ENCODE measurements around the gene HLA-A.
A peak's percentile ranks its signal among the peaks of the same experiment; 100 is the strongest.
"Not testable (repeated sequence)": the region's sequence is repeated elsewhere in the genome, so short reads cannot be mapped to it uniquely, and the experiment has no call there.

The HLA-A gene

DNA sequence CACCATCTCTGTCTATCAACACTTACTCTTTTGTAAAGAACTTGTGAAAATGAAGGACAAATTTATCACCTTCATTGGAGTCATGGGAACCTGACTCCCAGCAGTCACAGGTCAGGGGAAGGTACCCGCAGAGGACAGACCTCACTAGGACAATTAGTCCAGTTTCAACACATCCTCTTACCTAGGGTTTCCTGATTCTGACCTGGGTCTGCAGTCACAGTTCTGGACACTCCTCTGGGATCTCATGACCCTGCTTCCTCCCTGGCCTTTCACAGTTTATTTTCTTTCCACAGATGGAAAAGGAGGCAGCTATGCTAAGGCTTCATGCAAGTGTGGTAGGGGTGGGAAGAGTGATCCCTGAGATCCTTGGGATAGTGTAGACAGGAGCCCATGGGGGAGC, 15.7 kb downstream of the HLA-A start:
- no peaks in the 10 kb centered on the region for H3K27me3 Mint-ChIP-seq (ENCODE audit: low read depth)
- TF ChIP-seq, protein P1, sequence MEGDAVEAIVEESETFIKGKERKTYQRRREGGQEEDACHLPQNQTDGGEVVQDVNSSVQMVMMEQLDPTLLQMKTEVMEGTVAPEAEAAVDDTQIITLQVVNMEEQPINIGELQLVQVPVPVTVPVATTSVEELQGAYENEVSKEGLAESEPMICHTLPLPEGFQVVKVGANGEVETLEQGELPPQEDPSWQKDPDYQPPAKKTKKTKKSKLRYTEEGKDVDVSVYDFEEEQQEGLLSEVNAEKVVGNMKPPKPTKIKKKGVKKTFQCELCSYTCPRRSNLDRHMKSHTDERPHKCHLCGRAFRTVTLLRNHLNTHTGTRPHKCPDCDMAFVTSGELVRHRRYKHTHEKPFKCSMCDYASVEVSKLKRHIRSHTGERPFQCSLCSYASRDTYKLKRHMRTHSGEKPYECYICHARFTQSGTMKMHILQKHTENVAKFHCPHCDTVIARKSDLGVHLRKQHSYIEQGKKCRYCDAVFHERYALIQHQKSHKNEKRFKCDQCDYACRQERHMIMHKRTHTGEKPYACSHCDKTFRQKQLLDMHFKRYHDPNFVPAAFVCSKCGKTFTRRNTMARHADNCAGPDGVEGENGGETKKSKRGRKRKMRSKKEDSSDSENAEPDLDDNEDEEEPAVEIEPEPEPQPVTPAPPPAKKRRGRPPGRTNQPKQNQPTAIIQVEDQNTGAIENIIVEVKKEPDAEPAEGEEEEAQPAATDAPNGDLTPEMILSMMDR (IDR thresholded peaks at IDR 0.05; ENCODE audit: unreplicated experiment in 3 of 3) = no peak
- H3K27ac Mint-ChIP-seq = no peak overlapping the region
- H3K36me3 Mint-ChIP-seq (ENCODE audit: low read depth) = no peaks in the 10 kb centered on the region
- H3K4me1 Mint-ChIP-seq = peaks cover 3% of the 10 kb centered on the region
- H3K9me3 Mint-ChIP-seq = no peaks in the 10 kb centered on the region
- no peak overlapping the region for H3K4me3 Mint-ChIP-seq

GRCh38 chr6:29958921-29959320, 16.6 kb downstream of the HLA-A start:
- H3K9me3 Mint-ChIP-seq = no peaks in the 10 kb centered on the region
- H3K4me1 Mint-ChIP-seq = no peaks in the 10 kb centered on the region

GRCh38 chr6:29959467-29959866, 17.1 kb downstream of the HLA-A start:
- H3K36me3 Mint-ChIP-seq (ENCODE audit: low read depth) = no peaks in the 10 kb centered on the region
- H3K4me1 Mint-ChIP-seq = peaks cover 4% of the 10 kb centered on the region
- no peak overlapping the region for H3K27ac Mint-ChIP-seq

More at GRCh38 chr6:29958921-29959320, 16.6 kb downstream of the HLA-A start:
- no peak overlapping the region for H3K4me3 Mint-ChIP-seq
- TF ChIP-seq, protein P1 (IDR thresholded peaks at IDR 0.05; ENCODE audit: unreplicated experiment in 3 of 3) = no peak
- no peaks in the 10 kb centered on the region for H3K27me3 Mint-ChIP-seq (ENCODE audit: low read depth)
- no peaks in the 10 kb centered on the region for H3K36me3 Mint-ChIP-seq (ENCODE audit: low read depth)
- no peak overlapping the region for H3K27ac Mint-ChIP-seq

DNA sequence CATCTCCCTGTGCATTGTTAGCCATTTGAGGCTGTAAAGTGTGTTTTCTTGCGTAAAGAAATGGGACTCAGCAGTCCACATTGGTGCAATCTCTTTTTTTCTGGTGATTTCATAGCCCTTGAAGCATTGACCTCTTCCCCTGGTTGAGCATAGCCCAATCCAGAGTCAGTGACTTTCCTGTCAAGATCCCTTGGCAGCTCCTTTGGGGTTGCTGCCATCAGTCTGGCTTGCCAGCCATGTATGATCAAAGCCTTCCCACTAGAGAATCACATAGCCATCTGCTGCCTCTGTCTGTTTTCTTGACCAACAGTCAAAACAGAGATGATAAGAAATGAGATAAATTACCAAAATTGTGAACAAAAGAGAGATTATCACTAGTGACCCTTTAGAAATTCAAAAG, 19.6 kb downstream of the HLA-A start:
- Mint-ChIP-seq H3K27me3 (ENCODE audit: low read depth) (no peaks in the 10 kb centered on the region), H3K36me3 (ENCODE audit: low read depth) (no peaks in the 10 kb centered on the region), H3K9me3 (no peaks in the 10 kb centered on the region), H3K4me3 (no peak overlapping the region), H3K27ac (no peak overlapping the region), H3K4me1 (peaks cover 29% of the 10 kb centered on the region)
- TF ChIP-seq, protein P1 (IDR thresholded peaks at IDR 0.05; ENCODE audit: unreplicated experiment in 3 of 3) = no peak

More at GRCh38 chr6:29959467-29959866, 17.1 kb downstream of the HLA-A start:
- TF ChIP-seq, protein P1 (IDR thresholded peaks at IDR 0.05; ENCODE audit: unreplicated experiment in 3 of 3) = no peak
- no peaks in the 10 kb centered on the region for H3K27me3 Mint-ChIP-seq (ENCODE audit: low read depth)
- no peak overlapping the region for H3K4me3 Mint-ChIP-seq
- no peaks in the 10 kb centered on the region for H3K9me3 Mint-ChIP-seq

- not testable (repeated sequence) for H3K27ac Mint-ChIP-seq; H3K36me3 Mint-ChIP-seq (ENCODE audit: low read depth); H3K9me3 Mint-ChIP-seq; H3K4me3 Mint-ChIP-seq; H3K27me3 Mint-ChIP-seq (ENCODE audit: low read depth)
- peaks cover 37% of the 10 kb centered on the region for H3K4me1 Mint-ChIP-seq
These were observed 21.4 kb downstream of the HLA-A start for GRCh38 chr6:29963697-29964096.

GRCh38 chr6:29964518-29964886, 22.2 kb downstream of the HLA-A start:
- H3K27ac Mint-ChIP-seq = peak overlapping the region; percentile 95 to 96 (median 96)
- no peaks in the 10 kb centered on the region for H3K9me3 Mint-ChIP-seq
- peaks cover 37% of the 10 kb centered on the region for H3K4me1 Mint-ChIP-seq
- no peaks in the 10 kb centered on the region for H3K27me3 Mint-ChIP-seq (ENCODE audit: low read depth)
- peak overlapping the region; percentile 71 to 77 (median 73) for H3K4me3 Mint-ChIP-seq
- TF ChIP-seq, protein P1 (IDR thresholded peaks at IDR 0.05; ENCODE audit: unreplicated experiment in 3 of 3) = no peak
- H3K36me3 Mint-ChIP-seq (ENCODE audit: low read depth) = no peaks in the 10 kb centered on the region
